Muscle of back (tissue), 13 donors: Measurements from ENCODE around the gene ABCB9. TPM values are rescaled to one million over a fixed set of nuclear protein-coding genes. Genes with fewer than 3 reads are reported as not detected.
"Not testable (repeated sequence)": the region's sequence is repeated elsewhere in the genome, so short reads cannot be mapped to it uniquely, and the experiment has no call there.

Source experiments
- DNase-seq, 3 donors: peaks; one replicate each; pipeline versions ENCODE4 v3.0.0 to v3.0.0-alpha.2; 2013
- long read RNA-seq, 9 donors: transcript quantifications; one replicate each; lab custom pipeline, GENCODE V29; 2026
- polyA plus RNA-seq, 10 donors: library from polyadenylated mRNA; unstranded; fragments of 120-200 nt; gene quantifications; one replicate each; pipeline ENCODE4 v1.2.1, GENCODE V29; 2013; ENCODE audit not compliant: insufficient read length in 10 of 10

Gene ABCB9
- polyA plus RNA-seq = 1 to 10 TPM; 2.0 to 6.1 (median 3.5) TPM
- long read RNA-seq, donor 1, partial matches to known transcripts = 118 of 177 reads
- long read RNA-seq, donor 1, other reads (novel, unspliced or antisense) = 59 of 177 reads
- long read RNA-seq, donor 2 = 0 reads
- long read RNA-seq, donor 3, partial matches to known transcripts = 0 of 1 reads
- long read RNA-seq, donor 3, other reads (novel, unspliced or antisense) = 0 of 1 reads
- long read RNA-seq, donor 4, partial matches to known transcripts = 132 of 182 reads
- long read RNA-seq, donor 4, other reads (novel, unspliced or antisense) = 49 of 182 reads
- long read RNA-seq, donor 5, partial matches to known transcripts = 124 of 257 reads
- long read RNA-seq, donor 5, other reads (novel, unspliced or antisense) = 132 of 257 reads
- long read RNA-seq, donor 6, partial matches to known transcripts = 178 of 277 reads
- long read RNA-seq, donor 6, other reads (novel, unspliced or antisense) = 99 of 277 reads
- long read RNA-seq, donor 7, partial matches to known transcripts = 152 of 240 reads
- long read RNA-seq, donor 7, other reads (novel, unspliced or antisense) = 88 of 240 reads
- long read RNA-seq, donor 8 = 0 reads
- long read RNA-seq, donor 9, partial matches to known transcripts = 6 of 6 reads
- long read RNA-seq, donor 9, other reads (novel, unspliced or antisense) = 0 of 6 reads

DNA sequence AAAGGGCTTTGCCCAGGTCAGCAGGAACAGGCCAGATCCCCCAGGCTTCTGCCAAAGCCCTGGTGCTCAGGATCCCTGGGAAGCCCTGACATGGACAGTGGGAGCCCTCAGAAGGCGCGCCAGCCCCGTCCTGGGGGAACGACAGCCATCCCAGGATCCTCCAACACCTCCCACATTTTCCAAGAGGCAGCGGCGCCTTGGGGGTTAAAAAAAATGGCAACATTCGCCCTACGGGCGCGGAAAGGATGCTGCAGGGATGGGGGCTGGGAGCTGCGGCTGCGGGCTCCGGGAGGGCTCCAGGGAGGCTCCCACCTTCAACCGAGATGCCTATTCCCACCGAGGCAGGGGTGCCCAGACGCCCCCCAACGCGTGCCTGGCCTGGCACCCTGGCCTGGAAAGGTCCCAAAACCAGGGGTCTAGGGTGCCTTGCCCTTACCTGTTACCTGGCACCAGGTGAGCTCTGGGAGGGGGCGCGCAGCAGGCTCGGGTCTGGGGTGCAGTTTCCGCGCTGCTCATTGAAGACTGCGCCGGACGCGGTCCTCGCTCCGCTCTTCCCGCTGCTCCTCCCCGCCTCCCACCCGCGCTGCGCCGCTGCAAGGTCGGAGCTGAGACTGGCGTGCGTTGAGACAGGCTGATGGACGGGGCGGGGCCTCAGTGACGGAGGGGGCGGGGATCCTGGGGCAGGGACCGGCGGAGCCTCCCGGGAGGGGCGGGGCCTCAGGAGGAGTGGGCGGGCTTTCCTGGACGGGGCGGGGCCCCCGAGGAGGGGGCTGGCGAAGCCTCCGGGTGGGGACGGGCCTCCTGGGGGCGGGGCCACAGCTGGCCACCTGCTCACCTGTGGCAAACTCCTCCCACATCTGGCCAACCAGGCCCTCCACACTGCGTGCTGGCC is at the start of gene ABCB9:
ABCB9 (minus strand) TSS at position 613 of the 892 bp plus-strand sequence. CDS start 6,228 bp downstream, outside the sequence.
- peak; percentile 76 to 87 (median 80) for DNase-seq

DNA sequence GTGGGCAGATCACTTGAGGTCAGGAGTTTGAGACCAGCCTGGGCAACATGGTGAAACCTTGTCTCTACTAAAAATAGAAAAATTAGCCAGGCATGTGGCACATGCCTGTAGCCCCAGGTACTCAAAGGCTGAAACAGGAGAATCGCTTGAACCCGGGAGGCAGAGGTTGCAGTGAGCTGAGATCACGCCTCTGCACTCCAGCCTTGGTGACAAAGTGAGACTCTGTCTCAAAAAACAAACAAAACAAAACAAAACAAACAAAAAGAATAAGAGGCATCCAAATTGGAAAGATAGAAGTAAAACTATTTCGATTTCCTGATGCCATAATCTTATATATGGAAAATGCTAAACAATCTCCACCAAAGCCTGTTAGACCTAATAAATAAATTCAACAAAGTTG is 48.2 kb upstream of the ABCB9 start:
- DNase-seq = not testable (repeated sequence)

DNA sequence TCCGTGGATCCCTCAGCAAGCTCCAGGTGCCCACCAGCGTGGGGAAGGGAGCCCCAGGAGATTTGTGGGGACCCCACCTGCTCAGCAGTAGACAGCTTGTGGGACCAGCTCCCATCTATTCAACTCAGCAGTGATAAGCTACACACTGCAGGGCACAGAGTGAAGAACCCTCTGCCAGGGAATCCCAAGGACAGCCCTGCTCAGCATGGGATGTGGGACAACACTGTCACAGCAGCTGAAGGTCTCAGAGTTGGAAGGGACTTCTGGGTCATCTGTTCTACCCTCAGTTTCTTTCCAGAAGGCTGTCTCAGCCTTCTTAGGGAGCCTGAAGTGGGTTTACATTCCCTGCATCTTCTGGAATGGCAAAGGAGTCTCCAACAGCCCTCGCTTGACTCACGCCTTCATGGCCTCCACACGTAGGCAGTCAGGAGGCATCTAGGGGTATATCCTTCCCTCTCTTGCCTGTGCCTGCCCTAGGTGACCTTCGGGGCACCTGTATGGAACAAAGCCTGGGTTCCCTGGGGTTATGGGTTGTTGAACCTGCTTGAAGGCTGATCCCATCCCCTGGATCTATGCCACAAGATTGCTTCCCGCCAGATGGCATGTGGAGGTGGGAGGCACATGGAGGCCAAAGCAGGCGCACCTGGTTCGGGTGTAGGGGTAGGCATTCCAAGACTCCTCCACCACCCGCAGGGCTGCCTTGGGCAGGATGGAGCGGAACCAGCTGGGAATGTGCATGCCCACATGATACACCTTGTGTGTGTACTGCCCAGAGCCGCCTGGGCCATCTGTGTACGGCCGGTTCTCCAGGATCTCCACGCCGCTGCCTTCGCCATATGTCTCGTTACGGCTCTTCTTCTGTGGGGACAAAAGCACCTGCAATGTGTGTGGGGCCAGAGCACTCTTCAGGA is 47.2 kb upstream of the ABCB9 start:
- no peak for DNase-seq

DNA sequence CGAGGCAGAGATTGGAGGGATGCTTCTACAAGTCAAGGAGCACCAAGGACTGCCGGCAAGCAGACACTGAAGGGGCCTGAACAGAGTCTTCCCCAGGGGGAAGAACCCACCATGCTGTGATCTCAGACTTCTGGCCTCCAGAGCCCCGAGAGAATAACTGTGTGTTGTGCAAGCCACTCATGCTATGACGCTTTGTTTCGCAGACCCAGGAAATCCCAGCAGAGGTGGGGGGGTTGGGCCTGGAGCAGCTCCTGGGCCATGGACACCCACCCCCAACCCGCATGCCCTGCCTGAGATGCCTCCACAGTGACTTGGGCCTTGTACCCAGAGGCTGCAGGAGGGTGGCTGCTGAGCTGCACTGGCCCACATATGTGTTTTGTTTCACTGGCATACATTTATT is 45.4 kb upstream of the ABCB9 start:
- no peak for DNase-seq

DNA sequence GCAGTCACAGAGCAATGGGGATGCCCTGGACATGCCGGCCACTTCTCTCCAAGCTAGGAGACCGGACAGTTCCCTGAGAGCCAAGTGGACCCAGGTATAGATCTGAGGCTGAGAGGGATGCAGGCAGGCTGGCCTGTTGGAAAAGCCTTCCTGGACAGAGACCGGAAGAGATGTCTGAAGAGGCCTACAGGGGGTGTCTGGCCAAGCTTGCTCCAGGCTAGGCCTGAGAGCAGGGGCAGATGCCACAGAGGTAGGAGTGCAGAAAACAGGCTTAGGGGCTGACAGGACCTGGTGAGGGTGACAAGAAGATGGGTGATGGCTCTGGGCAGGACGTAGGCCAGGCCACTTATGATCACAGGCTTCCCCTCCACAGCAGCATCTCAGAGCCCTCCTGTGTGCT is 44.4 kb upstream of the ABCB9 start:
- DNase-seq = no peak

DNA sequence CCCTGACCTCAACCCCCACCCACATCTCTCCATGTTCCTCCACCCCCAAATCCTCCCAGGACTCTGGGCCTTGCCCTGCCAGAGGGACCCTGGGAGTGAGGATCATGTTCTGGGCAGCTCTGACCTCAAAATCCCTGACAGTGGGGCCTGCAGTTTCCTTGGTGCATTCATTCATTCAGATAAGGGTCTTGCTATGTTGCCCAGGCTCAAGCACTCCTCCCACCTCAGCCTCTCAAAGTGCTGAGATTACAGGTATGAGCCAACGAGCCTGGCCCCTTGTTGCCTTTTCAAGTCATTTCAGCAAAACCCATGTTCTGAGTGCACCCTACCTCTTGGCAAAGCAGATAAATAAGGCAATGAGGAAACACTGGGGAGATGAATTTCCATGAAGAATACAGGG is 43.8 kb upstream of the ABCB9 start:
- DNase-seq = no peak

DNA sequence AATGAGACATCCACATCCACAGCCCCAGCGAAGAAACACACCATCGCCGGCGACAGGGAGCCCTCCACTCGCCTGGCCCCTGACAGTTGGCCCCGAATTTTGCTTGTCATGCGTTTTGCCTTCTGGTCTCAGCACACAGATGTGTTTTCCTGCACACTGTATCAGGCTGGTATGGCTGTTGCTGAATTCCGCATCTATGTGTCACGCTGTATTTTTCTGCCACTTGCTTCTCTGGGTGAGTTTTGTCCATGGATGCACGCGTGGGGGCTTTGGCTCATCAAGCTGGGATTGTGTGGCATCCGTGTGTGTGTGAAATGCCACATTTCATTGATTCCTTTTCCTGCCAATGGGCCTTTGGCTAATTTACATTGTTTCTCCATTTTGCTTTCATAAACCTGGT is 40.7 kb upstream of the ABCB9 start:
- DNase-seq = no peak

DNA sequence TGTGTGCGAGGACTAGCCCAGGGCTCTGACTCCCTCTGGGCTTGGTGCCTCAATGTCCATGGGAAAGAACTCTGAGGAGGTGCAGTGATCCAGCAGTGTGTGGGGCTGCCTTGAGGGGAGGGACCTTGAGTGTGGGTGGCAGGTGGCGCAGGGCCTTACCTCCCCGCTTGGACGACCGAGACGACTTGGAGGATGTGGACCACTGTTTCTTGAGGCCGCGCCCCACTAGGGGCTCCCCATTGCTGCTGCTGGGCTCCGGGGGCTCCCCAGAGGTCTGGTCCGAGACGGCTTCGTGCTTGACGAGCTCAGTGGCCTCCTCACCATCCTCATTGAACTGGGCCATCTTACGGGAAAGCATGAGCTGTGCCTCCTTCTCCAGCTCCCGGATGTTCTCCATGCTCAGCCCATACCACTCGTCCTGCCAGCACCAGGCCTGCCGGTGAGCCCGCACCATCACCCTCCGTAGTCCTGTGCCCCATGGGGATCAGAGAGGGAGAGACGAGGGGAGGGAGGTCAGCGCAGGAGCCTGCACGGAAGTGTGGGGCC is 38.9 kb upstream of the ABCB9 start:
- DNase-seq = no peak

DNA sequence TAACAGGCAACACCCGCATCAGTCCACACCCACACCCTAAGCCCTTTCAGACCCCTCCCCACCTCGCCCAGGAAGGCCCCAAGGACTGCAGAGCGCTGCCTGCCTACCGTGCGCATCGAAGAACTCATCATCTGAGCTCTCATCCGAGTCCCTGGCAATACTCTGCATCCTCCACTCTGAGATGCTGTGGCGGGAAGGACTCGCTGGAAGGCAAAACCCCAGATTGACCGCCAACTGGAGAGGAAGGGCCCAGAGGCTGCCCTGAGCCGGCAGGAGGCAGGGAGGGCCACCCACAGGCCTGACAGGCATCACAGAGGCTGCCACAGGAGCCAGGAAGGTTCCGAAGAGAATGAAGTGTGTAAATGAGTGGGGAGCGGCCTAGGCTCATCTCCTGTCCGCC is 38.0 kb upstream of the ABCB9 start:
- DNase-seq = no peak

DNA sequence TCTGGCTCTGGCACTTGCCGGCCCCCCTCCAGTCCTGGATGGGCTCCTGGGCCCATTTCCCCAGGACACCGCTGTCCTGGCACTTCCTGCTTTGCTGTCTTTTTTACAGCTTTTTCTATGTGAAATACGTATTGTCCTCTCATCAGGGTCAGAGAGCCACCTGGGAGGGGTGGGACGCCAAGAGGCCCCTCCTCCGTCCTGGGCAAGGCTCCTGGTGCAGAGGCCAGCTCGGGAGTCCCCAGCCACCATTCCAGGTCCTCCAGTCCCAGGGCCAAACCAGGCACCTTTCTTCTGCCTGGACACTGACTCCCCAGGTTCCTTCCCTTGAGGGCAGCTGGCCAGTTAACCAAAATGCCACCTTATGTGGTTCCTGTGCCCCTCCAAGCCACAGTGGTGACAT is 37.0 kb upstream of the ABCB9 start:
- DNase-seq = no peak

DNA sequence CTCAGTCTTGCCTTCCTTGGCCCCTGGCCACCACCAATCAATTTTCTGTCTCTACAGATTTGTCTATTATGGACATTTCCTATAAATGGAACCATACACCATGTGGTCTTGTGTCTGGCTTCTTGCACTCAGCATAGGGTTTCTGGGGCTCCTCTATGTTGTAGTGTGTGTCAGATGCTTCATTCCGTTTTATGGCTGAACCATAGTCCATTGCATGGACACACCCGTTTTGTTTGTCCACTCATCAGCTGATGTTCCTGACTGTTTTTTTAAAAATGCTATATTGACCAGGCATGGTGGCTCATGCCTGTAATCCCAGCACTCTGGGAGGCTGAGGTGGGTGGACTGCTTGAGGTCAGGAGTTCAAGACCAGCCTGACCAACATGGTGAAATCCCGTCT is 35.2 kb upstream of the ABCB9 start:
- DNase-seq = no peak

DNA sequence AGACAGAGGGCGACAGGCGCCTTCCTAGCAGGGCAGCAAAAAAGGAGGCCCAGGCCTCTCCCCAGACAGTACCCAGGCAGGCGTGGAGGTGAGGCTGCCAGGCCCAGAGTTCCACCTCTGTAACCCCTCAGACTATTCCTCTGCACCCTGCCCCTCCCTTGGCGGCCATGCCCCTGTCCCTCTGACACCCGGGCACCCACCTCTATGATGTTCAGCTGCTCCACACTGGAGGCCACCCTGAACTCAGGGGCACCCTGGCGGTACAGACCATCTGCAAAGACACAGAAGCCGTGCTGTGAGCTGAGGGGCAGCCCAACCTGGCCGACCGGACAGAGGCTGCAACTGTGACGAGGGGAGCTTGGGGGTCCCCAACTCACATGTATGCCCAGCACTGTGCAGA is 34.3 kb upstream of the ABCB9 start:
- DNase-seq = no peak

DNA sequence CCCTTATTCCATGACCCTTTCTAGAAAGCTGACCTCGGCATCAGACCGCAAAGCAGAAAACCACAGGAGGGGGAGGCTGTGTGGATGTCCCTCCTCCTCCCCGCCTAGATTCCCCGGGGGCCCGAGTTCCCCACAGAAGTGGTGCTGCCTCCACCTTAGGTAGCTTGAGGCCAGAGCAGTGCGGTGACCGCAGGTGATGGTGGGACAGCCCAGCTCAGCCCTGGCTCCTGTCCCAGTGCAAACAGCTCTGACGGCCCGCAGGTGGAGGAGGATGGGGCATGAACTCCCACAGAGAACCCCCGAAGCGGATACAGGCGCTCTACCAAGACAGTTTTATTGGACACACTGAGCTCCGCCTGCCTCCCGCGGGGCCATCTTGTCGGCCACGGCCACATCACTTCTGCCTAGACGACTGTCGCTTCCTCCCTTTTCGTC is 33.7 kb upstream of the ABCB9 start:
- no peak for DNase-seq

DNA sequence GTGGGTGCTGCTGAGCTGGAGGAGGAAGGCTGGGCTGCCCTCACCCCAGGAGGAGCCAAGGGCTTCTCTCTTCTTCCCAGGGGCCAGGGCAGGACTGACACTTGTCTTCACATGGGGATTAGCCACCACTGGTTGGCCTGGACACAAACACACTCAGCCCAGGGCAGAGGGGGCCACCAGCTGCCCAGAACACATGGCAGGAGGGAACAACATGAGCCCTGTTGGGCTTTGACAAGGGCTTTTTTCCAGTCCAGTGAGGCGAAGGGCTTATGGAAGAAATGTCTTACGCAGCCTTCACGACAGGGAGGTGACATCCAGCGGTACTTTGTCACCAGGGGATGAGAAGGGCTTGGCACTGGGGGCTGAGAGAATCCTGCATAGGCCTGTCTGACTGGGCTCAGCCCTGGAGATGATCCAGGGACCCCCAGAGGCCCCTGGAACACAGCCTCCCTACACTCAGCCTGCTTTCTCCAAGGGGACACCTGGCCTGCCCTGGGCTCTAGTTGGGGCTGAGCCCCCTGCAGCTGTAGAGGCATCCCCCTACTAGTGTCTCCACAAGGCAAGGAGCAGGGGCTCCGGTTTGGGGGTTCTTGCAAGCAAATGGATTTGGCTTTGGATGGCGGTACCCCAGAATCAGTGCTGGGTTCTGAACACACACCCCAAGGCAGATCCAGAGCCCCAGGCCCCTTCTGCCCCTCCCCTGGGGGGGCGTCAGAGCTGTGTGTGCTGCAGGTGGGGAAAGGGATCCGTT is 33.1 kb upstream of the ABCB9 start:
- peak in 1 of 3 donors; percentile 24 for DNase-seq

DNA sequence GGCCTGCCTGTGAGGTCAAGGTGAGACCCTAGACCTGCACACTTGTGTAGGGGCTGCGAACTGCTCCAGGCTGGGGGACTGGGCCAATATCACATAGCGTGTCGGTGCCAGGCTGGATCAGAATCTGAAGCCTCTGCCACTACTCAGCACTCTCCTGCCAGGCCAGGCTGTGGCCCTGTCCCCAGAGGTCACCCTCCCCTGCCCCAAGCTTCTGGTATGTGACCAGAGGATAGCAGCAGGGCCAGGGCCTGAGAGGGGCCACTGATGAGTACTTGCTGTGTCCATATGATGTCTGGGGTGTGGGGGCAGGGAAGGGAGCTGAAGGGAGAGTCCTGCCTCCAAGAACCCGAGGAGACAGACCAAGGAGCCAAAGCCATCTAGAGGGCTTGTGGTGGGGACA is 32.1 kb upstream of the ABCB9 start:
- no peak for DNase-seq

DNA sequence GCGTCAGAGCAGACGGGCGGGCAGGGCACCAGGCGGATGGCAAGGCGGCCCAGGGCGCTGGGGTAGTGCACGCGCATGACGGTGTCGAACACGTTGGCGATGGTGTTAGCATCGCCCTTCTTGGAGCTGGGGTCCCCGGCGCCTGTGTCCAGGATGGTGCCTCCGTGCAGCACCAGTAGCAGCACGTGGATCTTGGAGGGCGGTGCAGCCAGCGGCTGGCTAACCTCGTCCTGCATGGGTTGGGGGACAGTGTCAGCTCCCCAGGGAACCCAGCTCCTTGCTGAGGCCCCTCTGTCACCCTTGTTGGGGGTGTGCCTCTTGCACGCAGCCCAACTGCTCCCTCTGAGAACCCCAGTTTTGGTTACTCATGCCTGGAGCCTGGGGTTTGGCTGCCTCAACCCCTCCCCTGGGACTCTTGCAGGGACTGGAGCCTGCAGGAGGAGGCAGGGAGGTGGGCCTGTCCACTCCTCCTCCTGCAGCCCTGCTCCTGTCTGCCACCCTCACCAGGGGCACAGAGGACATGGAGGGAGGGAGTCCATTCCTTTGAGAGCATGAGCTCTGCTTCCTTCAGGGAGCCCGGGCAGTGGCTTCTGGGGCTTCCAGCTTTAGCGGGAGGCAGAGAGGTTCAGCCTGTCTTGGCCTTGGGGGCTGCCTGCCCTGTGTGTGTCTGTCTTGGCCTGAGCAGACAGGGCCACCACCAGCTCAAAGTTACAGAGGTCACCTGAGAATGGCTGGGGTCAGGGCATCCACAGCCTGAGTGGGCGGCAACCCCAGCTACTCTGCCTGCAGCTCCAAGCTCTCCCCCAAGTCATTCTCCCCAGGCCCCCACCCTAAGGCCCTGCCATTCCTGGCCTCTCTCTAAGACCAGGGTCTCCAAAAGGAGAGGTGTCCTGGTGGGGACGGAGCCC is 31.3 kb upstream of the ABCB9 start:
- DNase-seq = no peak

DNA sequence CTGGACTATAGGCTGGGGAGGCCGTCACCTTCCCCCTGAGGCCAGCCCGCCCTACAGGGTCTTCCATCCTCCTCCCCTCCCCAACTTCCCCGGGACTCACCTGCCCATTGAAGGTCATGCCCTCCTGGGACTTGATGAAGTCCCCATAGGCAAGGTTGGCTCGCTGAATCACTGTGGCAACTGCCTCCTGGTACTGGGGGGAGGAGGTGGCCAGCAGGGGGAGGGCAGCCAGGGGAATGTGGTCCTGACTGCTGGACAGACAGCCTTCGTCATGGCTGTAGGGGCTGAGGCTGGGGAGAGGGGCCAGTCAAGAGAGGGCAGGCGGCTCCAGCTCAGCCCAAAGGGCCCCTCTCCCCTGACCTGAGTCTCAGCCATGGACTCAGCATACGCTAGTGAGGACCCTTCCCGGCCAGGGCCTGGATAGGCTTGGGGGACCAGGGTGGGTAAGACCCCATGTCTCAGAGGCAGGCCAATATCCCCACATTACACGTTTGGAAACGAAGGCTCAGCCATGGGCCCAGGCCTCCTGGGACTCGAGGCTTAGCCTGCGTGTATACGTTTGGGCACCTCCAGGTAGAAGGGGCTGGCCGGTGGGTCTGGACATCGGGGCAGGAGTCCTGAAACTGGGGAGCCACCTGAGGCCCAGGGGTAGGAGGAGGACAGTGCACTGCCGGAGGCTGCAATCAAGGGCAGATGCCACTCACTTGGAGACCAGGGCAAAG is 30.5 kb upstream of the ABCB9 start:
- no peak for DNase-seq

DNA sequence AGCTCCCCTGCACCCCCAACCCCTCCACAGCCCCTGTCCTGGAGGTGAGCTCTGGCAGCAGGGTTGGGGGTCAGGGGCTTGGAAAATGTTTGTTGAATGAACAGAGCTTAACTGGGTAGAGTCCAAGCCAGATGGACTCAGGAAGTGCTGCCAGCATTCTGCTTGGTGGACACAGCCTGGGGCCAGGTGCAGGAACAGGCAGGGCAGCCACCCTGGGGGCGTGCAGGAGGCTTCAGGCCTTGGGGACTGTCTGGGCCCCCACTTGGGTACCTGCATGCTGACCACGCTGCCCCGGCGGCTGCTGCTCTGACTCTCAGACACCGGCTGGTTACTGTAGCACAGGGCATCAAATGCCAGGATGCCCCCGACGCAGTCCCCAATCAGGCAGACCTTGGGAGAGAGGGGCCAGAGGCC is 29.9 kb upstream of the ABCB9 start:
- DNase-seq = no peak
